T-cell (primary cell): ENCODE results near the gene DESI1. TPM values are rescaled to one million over a fixed set of nuclear protein-coding genes. Genes with fewer than 3 reads are reported as not detected.

Experiments used
- ATAC-seq, 4 experiments: fragments of 200-7000 bp in 3 of 4; fragments of 150-1000 bp in 1 of 4; cut with Tn5 transposase; replicated peaks in 1 of 4; 1 replicate in 3 of 4; 2 replicates in 1 of 4; pipeline ENCODE4 v1.10.0; 2021; ENCODE audit warnings: moderate library complexity in 3 of 4, mild to moderate bottlenecking in 2 of 4, moderate number of reproducible peaks in 1 of 4
- CTCF ChIA-PET, 2 donors: fragments of 300-600 bp; sonication (Branson Sonifier 250); formaldehyde crosslinking; loops; one replicate each; lab custom pipeline; 2022; ENCODE audit warnings: antibody characterized with exemption in 2 of 2; lab: Charles Lee
- POLR2A ChIA-PET, 2 donors: fragments of 300-600 bp; sonication (Branson Sonifier 250); formaldehyde crosslinking; loops; one replicate each; lab custom pipeline; 2022; ENCODE audit warnings: antibody characterized with exemption in 2 of 2; lab: Charles Lee
- DNase-seq, 35 experiments: peaks; one replicate each; pipeline versions ENCODE4 v3.0.0 to v3.0.0-alpha.2; 2013 to 2023
- H3K27ac ChIP-seq: one replicate; pipeline ENCODE4 v1.5.1; 2013; ENCODE audit warnings: low read length
- H3K27me3 ChIP-seq, 2 experiments: replicated peaks in 1 of 2; 1 replicate in 1 of 2; 2 replicates in 1 of 2; pipeline versions ENCODE4 v1.6.1 to v1.7.0; 2013; ENCODE audit warnings: low read length in 1 of 2, mixed read lengths in 1 of 2; ENCODE audit not compliant: control insufficient read depth in 2 of 2, insufficient read depth in 2 of 2; ENCODE audit errors: extremely low read depth in 1 of 2
- H3K36me3 ChIP-seq, 2 donors: 1 replicate in 1 of 2; 2 replicates in 1 of 2; pipeline versions ENCODE4 v1.6.1 to v1.7.0; 2013; ENCODE audit warnings: low read length in 1 of 2; ENCODE audit not compliant: control insufficient read depth in 2 of 2, insufficient read depth in 1 of 2; ENCODE audit errors: extremely low read depth in 1 of 2
- H3K4me1 ChIP-seq, 2 experiments: 1 replicate in 1 of 2; 2 replicates in 1 of 2; pipeline versions ENCODE4 v1.6.1 to v1.7.0; 2013; ENCODE audit warnings: low read length in 2 of 2, mixed read lengths in 1 of 2; ENCODE audit not compliant: insufficient read depth in 2 of 2, control insufficient read depth in 1 of 2; ENCODE audit errors: extremely low read depth in 1 of 2
- H3K4me3 ChIP-seq, 2 donors: 1 replicate in 1 of 2; 2 replicates in 1 of 2; pipeline versions ENCODE4 v1.5.1 to v1.7.0; 2013; ENCODE audit warnings: mild to moderate bottlenecking in 2 of 2, low read length in 1 of 2, moderate library complexity in 1 of 2; ENCODE audit not compliant: control insufficient read depth in 1 of 2; ENCODE audit errors: extremely low read depth in 1 of 2
- H3K9me3 ChIP-seq: 2 replicates; pipeline ENCODE4 v1.7.0; 2013
- H3K27ac Mint-ChIP-seq, 2 donors: one replicate each; pipeline ENCODE4 v1.8.0; 2020 to 2021; ENCODE audit warnings: mild to moderate bottlenecking in 2 of 2, mixed read lengths in 2 of 2
- H3K27me3 Mint-ChIP-seq, 2 donors: one replicate each; pipeline ENCODE4 v1.8.0; 2021 to 2022; ENCODE audit warnings: mixed read lengths in 2 of 2
- H3K36me3 Mint-ChIP-seq: one replicate; pipeline ENCODE4 v1.8.0; 2021; ENCODE audit warnings: mixed read lengths
- H3K4me1 Mint-ChIP-seq, 3 donors: one replicate each; pipeline ENCODE4 v1.8.0; 2020 to 2022; ENCODE audit warnings: mixed read lengths in 3 of 3, mild to moderate bottlenecking in 1 of 3
- H3K4me3 Mint-ChIP-seq, 3 donors: one replicate each; pipeline ENCODE4 v1.8.0; 2020 to 2022; ENCODE audit warnings: mild to moderate bottlenecking in 3 of 3, mixed read lengths in 3 of 3, moderate library complexity in 3 of 3
- H3K9me3 Mint-ChIP-seq, 3 donors: one replicate each; pipeline ENCODE4 v1.8.0; 2020 to 2022; ENCODE audit warnings: mixed read lengths in 3 of 3
- WGBS: methylation state at CpG from one replicate; pipeline ENCODE4 v1.1.5; 2013; ENCODE audit warnings: missing lambda C conversion rate; ENCODE audit not compliant: insufficient coverage; 5-methylcytosine and 5-hydroxymethylcytosine counted together
- total RNA-seq, 35 experiments: library from RNA in 6 of 35; stranded (reverse) in 6 of 35; fragments of 120-200 nt in 1 of 35; gene quantifications; one replicate each; pipeline versions ENCODE4 v1.2.1 to v1.2.4 and lab custom pipeline; 2013 to 2026

DESI1 gene
- total RNA-seq, 5 donors from 2014 or later (not counting 1 experiment from before 2014, with no cell fraction given), result 19.9 to 31.3 (median 28.7) TPM

DNA sequence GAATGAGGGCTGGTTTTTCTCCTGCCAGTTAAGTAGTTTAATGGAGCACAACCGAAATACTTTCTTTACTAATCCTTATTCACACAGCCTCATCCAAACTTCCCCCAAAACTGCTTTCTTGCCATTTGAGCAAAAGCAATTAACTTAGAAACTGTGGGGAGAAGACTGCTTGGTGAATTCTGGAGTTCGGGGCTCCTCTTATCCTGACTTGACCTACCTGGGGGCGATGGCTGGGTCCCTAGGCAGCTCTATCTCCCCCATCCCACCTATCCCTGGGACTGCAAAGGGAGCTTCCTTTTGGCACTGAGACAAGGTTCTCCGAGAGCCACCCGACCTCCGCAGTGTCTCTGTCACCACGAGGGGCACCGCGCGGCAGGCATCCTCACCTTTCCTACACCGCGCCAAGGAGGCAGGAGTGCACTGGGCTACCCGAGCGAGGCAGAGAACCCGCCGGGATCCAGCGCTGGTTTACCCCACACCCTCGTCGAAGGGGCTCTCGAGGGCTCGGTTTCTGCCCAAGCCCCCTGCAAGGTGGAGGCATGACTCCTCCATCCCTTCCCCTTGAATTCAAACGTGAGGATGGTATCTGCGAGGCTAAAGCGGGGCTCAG is 759 bp downstream of the DESI1 start:
- CTCF ChIA-PET, result interaction anchor here (0.5 to 1.5 kb wide), 4 partner anchors 17 to 47 kb away, joined by 3 to 8 read pairs (median 4); partner anchors contain the start of gene PMM1 (in 1 of the 2)
- no peaks in the 10 kb centered on the region for H3K9me3 ChIP-seq
- POLR2A ChIA-PET, result interaction anchor here (0.7 to 1.7 kb wide), 3 partner anchors 16 to 31 kb away, joined by 3 to 16 read pairs (median 3); partner anchors contain the start of gene PMM1 (in 2 of the 2)
- under 1% methylated on average over 21 of the region's 24 CpGs for WGBS
- Mint-ChIP-seq H3K4me1 (peaks cover 32 to 61% (median 53%) of the 10 kb centered on the region in 3 donors), H3K27ac (peak overlapping the region; percentile 96 to 97), H3K36me3 (peaks cover 16% of the 10 kb centered on the region), H3K9me3 (no peaks in the 10 kb centered on the region), H3K4me3 (peak overlapping the region; percentile 95 to 100 (median 96)), H3K27me3 (no peaks in the 10 kb centered on the region)
- DNase-seq (peak in 32 of 35 experiments; percentile 6 to 59 (median 25)), ATAC-seq (peak in 3 of 4 experiments; percentile 13 to 17 (median 16))
- H3K4me3 ChIP-seq, result peak overlapping the region; percentile 88
- no peaks in the 10 kb centered on the region for H3K27me3 ChIP-seq
- peak overlapping the region; percentile 88 for H3K27ac ChIP-seq
- peaks cover 9 to 16% of the 10 kb centered on the region in 2 donors for H3K36me3 ChIP-seq
- H3K4me1 ChIP-seq, result peaks cover 18 to 34% of the 10 kb centered on the region in 2 experiments

DNA sequence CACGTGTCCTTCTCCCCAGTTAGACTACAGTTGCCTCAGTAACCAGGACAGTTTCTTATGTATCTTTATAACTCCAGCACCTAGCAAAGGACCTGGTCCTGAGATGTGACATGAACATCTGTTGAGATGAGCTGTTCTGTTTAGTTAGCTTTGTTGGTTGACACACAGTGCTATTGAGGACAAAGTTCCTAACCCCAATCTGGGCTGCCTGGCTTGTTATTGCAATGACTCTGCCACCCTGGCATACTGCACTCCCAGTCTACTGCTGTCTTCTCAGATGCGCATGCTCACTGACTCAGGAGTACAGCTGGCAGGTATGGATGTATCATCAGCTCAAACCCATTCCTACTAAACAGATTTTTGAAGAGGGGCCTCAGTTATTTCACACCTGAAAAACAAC is 7.4 kb downstream of the DESI1 start:
- H3K4me3 Mint-ChIP-seq, result no peak overlapping the region
- WGBS, result 89% methylated on average over 1 of the region's 2 CpGs
- H3K27ac Mint-ChIP-seq, result no peak overlapping the region
- ATAC-seq, result no peak
- peaks cover 12% of the 10 kb centered on the region for H3K36me3 Mint-ChIP-seq
- H3K4me1 Mint-ChIP-seq, result peaks cover 4 to 23% (median 22%) of the 10 kb centered on the region in 3 donors
- Histone ChIP-seq H3K9me3 (no peaks in the 10 kb centered on the region), H3K27me3 (no peaks in the 10 kb centered on the region), H3K4me1 (no peaks in the 10 kb centered on the region), H3K4me3 (no peak overlapping the region), H3K36me3 (no peaks in the 10 kb centered on the region), H3K27ac (no peak overlapping the region)
- no peak for DNase-seq
- H3K27me3 Mint-ChIP-seq, result no peaks in the 10 kb centered on the region
- no peaks in the 10 kb centered on the region for H3K9me3 Mint-ChIP-seq
- ChIA-PET POLR2A (interaction anchor here in 1 of 2 donors (0.7 kb wide), 1 partner anchor 9 kb away, joined by 3 read pairs; no protein-coding TSS in a partner anchor), CTCF (no interaction called here)

DNA sequence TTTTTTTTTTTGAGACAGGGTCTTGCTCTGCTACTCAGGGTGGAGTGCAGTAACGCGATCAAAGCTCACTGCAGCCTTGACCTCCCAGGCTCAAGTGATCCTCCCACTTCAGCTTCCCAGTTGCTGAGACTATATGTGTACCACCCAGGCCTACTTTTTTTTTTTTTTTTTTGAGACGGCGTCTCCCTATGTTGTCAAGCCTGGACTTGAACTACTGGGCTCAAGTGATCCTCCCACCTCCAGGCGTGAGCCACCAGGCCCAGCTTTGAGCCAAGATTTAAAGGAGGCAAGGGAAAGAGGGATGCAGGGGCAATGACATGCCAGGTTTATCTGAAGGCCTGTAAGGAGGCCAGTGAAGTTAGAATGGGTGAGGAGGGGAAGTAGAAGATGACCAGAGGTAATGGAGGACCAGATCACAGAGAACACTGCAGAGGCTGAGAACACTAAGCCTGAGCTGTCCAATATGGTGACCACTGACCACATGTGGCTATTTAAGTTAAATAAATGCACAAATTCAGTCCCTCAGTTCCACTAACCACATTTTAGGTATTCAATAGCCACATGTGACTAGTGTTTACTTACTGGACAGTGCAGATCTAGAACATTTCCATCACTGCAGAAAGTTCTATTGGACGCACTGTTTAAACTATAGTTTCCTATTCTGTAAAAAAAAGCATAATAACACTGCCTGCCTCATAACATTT is 8.1 kb downstream of the DESI1 start:
- H3K9me3 ChIP-seq, result no peaks in the 10 kb centered on the region
- no peak overlapping the region for H3K27ac ChIP-seq
- Mint-ChIP-seq H3K27me3 (no peaks in the 10 kb centered on the region), H3K27ac (no peak overlapping the region), H3K9me3 (no peaks in the 10 kb centered on the region), H3K36me3 (peaks cover 12% of the 10 kb centered on the region), H3K4me1 (peaks cover 0 to 19% (median 15%) of the 10 kb centered on the region in 3 donors), H3K4me3 (no peak overlapping the region)
- H3K36me3 ChIP-seq, result no peaks in the 10 kb centered on the region
- no CpG with 5 or more reads among the region's 6 CpGs for WGBS
- ChIA-PET CTCF (no interaction called here), POLR2A (no interaction called here)
- H3K27me3 ChIP-seq, result no peaks in the 10 kb centered on the region
- no peaks in the 10 kb centered on the region for H3K4me1 ChIP-seq
- no peak overlapping the region for H3K4me3 ChIP-seq
- ATAC-seq (no peak), DNase-seq (no peak)

DNA sequence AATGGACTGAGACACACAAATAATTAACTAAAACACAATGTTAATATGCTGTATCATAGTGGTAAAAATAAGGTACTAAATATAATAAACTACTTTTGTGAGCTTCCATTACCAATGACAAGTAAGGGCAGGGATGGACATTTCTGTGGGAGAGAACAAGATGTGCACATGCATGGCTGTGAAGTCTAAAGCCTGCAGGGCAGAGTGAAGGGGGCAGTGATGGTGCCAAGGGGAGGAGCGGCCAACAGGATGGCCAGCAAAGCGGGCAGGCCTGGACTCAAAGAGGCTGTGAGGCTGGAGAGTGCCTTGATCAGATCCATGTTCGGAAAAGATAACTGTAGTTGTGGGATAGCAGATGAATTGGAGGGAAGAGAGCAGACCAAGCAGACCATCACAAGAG is 12.5 kb downstream of the DESI1 start:
- Mint-ChIP-seq H3K4me1 (peaks cover 11 to 16% (median 14%) of the 10 kb centered on the region in 3 donors), H3K4me3 (no peak overlapping the region), H3K27me3 (no peaks in the 10 kb centered on the region), H3K27ac (no peak overlapping the region), H3K36me3 (peaks cover 26% of the 10 kb centered on the region), H3K9me3 (no peaks in the 10 kb centered on the region)
- H3K27me3 ChIP-seq, result no peaks in the 10 kb centered on the region
- H3K9me3 ChIP-seq, result no peaks in the 10 kb centered on the region
- POLR2A ChIA-PET, result no interaction called here
- CTCF ChIA-PET, result no interaction called here
- peaks cover 15 to 22% of the 10 kb centered on the region in 2 donors for H3K36me3 ChIP-seq
- DNase-seq (no peak), ATAC-seq (no peak)
- no peak overlapping the region for H3K4me3 ChIP-seq
- WGBS, result 100% methylated on average over 1 of the region's 3 CpGs
- H3K4me1 ChIP-seq, result peaks cover 0 to 16% of the 10 kb centered on the region in 2 experiments
- H3K27ac ChIP-seq, result no peak overlapping the region

DNA sequence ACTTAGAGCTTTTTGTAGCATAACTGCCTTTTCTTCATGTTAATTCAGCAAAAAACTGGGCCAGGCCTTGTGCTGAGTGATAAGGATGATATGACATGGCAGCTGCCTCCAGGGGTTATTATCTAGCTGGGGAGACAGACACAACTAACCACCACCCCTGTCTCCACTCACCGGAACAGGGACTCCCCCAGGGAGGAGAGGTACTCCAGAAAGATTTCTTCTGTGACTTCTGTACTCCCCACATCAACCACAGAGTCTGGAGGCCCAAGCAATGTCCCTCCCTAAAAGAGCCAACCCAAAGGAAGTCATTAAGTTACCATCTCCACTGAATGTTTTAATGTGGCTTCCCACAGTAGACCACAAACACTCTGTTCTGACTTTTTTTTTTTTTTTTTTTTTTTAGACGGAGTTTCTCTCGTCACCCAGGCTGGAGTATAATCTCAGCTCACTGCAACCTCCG is 16.9 kb downstream of the DESI1 start:
- no peaks in the 10 kb centered on the region for H3K9me3 ChIP-seq
- H3K4me1 ChIP-seq, result peaks cover 0 to 28% of the 10 kb centered on the region in 2 experiments
- ATAC-seq (peak; percentile 74 to 98 (median 85)), DNase-seq (peak in 33 of 35 experiments; percentile 10 to 85 (median 45))
- H3K27ac ChIP-seq, result no peak overlapping the region
- peaks cover 25 to 52% of the 10 kb centered on the region in 2 donors for H3K36me3 ChIP-seq
- H3K36me3 Mint-ChIP-seq, result peaks cover 44% of the 10 kb centered on the region
- CTCF ChIA-PET, result interaction anchor here (0.6 to 1.5 kb wide), 5 partner anchors 13 to 326 kb away, joined by 5 to 11 read pairs (median 5); no protein-coding TSS in a partner anchor
- POLR2A ChIA-PET, result interaction anchor here (0.5 to 1.2 kb wide), 6 partner anchors 10 to 774 kb away, joined by 3 to 5 read pairs (median 3); partner anchors contain the start of gene XRCC6 (in 1 of the 2)
- no peaks in the 10 kb centered on the region for H3K27me3 Mint-ChIP-seq
- H3K4me1 Mint-ChIP-seq, result peaks cover 21 to 27% (median 22%) of the 10 kb centered on the region in 3 donors
- WGBS, result no CpG with 5 or more reads among the region's 4 CpGs
- H3K27ac Mint-ChIP-seq, result peak overlapping the region in 1 of 2 donors; percentile 16
- H3K4me3 ChIP-seq, result no peak overlapping the region
- H3K9me3 Mint-ChIP-seq, result no peaks in the 10 kb centered on the region
- H3K4me3 Mint-ChIP-seq, result no peak overlapping the region
- peaks cover 0 to 3% of the 10 kb centered on the region in 2 experiments for H3K27me3 ChIP-seq

DNA sequence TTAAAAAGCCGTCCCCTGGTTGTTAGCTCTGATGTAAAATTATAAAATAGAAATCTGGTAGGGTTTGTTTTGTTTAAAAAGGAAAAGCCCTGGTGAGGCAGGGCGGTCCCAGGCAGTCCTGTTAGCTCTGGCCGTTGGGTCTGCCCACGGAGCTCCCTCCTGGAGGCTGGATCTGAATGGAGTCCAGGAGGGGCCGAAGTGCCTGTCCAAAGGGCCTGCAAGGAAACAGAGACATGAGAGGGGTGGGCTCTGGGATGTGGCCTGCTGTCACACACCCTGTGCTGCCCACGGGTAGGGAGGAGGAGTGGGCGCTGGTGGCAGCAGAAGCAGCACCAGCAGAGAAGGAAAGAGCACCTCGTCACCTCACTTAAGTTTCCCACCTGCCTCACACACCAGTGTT is 19.9 kb downstream of the DESI1 start:
- Mint-ChIP-seq H3K4me1 (peaks cover 21 to 27% (median 22%) of the 10 kb centered on the region in 3 donors), H3K27ac (no peak overlapping the region), H3K9me3 (no peaks in the 10 kb centered on the region), H3K4me3 (no peak overlapping the region), H3K36me3 (peaks cover 43% of the 10 kb centered on the region), H3K27me3 (no peaks in the 10 kb centered on the region)
- ATAC-seq (no peak), DNase-seq (no peak)
- no peak overlapping the region for H3K4me3 ChIP-seq
- H3K27me3 ChIP-seq, result peaks cover 0 to 3% of the 10 kb centered on the region in 2 experiments
- H3K36me3 ChIP-seq, result peaks cover 18 to 41% of the 10 kb centered on the region in 2 donors
- ChIA-PET POLR2A (no interaction called here), CTCF (no interaction called here)
- 100% methylated on average over 7 of the region's 8 CpGs for WGBS
- H3K9me3 ChIP-seq, result no peaks in the 10 kb centered on the region
- H3K4me1 ChIP-seq, result peaks cover 0 to 28% of the 10 kb centered on the region in 2 experiments
- no peak overlapping the region for H3K27ac ChIP-seq
